GM12873 (cell line): ENCODE results near the gene PLEKHA3.

Experiments used
- CTCF ChIP-seq: IDR thresholded peaks from 2 replicates; pipeline ENCODE4 v1.5.1; 2012; ENCODE audit warnings: low read depth, mild to moderate bottlenecking, moderate library complexity, low read length, control low read depth; ENCODE audit not compliant: insufficient read depth; ENCODE audit errors: missing control alignments

PLEKHA3 gene

DNA sequence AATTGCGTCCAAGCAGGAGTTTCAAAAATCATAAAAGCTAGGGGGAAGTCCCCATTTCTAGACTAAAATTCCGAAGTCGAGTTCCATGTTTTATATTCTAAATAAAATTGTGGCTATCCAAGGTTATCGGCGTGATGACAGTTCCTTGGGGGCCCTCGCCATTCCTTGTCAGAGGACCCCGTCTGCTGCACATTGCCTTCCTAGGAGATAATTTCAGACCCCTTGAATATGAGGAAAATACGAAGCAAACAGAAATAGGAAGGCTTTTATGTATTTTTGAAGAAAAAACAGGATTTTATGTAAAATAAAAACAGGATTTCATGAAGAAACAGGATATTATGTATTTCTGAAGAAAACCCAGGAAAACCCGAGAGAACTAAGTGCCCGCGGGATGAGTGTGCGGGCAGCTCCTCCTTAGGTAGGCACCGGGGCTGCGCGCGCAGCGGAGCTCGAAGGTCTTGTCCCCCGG, 465 bp upstream of the PLEKHA3 start:
- TF ChIP-seq CTCF: no peak

DNA sequence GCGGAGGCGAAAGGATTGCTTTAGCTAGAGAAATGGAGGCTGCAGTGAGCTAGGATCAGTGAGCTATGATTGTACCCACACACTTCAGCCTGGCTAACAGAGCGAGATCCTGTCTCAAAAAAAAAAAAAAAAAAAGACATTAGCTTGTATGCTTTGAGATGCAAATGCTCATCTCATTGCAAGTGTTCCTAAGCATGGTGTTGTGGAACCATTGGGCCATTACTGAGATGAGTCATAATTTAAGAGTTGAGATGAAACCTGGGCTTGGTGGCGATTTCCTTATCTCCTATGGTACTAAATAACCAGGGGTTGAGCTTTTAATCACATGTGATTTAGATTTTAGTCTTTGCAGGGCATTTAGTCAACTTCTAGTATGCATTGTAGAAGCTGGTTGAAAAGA, 2.2 kb downstream of the PLEKHA3 start:
- TF ChIP-seq CTCF: no peak

DNA sequence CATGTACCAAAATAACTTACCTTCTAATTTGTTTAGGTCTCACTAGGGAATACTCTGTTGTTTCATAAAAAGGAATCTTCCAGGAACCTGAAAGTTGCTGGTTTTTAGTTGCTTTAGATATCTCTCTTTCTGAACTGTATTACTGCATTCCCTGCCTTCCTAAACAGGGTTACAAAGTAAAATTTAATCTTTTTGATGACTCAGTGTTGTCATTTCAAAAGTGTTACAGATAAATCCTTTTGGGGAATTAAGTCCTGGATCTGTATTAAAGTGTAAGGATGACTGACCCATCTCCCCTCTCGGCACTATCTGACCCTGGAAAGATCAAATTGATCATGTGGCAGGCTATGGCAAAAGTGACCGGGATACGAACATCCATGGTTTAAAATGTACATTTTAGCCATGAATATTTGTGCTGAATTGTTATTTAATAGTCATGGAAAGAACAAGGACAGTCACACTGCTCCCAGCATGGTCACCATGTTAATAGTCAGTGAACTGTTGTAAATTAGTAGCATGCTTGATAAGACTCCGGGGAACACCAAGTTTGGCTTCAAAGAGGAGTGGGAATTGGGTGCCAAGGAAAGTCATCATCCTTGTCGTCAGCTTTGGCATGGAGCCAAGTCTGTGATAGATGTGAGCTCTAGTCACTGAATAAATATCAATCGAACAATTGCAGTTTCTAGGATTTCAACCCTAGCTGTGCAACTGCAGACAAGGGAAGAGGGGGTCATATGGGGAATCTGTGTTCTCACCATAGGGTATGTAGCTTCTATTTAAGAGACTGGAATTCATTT, 4.2 kb downstream of the PLEKHA3 start:
- TF ChIP-seq CTCF: no peak

- no peak for TF ChIP-seq CTCF
Observed at GRCh38 chr2:178485356-178485755, 5.1 kb downstream of the PLEKHA3 start.

DNA sequence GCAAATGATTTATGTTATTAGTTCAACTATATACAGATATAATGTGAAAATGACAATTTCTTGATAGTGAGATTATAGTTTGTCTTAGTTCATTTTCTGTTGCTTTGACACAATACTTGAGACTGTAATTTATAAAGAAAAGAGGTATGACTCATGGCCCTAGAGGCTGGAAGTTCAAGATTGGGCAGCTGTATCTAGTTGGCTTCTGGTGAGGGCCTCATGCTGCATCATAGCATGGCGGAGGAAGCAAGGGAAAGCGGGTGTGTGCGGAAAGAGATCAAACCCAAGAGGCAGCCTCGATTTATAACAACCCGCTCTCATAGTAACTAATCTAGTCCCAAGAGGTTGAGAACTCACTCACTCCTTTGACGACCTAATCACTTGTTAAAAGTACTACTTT, 11.4 kb downstream of the PLEKHA3 start:
- no peak for TF ChIP-seq CTCF

GRCh38 chr2:178496049-178496448, 15.8 kb downstream of the PLEKHA3 start:
- TF ChIP-seq CTCF: no peak

- no peak for TF ChIP-seq CTCF
Observed at GRCh38 chr2:178498137-178498536, 17.9 kb downstream of the PLEKHA3 start.
